COR-L47 (cell line): ENCODE results near the gene CNPY3.
"Not testable (repeated sequence)": the region's sequence is repeated elsewhere in the genome, so short reads cannot be mapped to it uniquely, and the experiment has no call there.

Experiments used
- DNase-seq: peaks from one replicate; lab custom pipeline; 2025; lab: John Stamatoyannopoulos, UW

The CNPY3 gene

GRCh38 chr6:42915732-42916131 lies 13.5 kb upstream of the CNPY3 start, which contains the start of gene PTCRA:
Gene PTCRA (plus strand): TSS chr6:42916053. CDS start chr6:42916070, 17 bp downstream.
- no peak for DNase-seq

- no peak for DNase-seq
Measured at GRCh38 chr6:42916288-42916687, 13.0 kb upstream of the CNPY3 start.

- no peak for DNase-seq
Measured at GRCh38 chr6:42921801-42922200, 7.5 kb upstream of the CNPY3 start.

GRCh38 chr6:42923666-42924065 lies 5.6 kb upstream of the CNPY3 start:
- no peak for DNase-seq

- no peak for DNase-seq
Measured at GRCh38 chr6:42925248-42925857, 3.9 kb upstream of the CNPY3 start.

GRCh38 chr6:42929821-42930360 lies 611 bp downstream of the CNPY3 start:
- no peak for DNase-seq

- DNase-seq = no peak
Measured at GRCh38 chr6:42932412-42932811, 3.1 kb downstream of the CNPY3 start.

- no peak for DNase-seq
Measured at GRCh38 chr6:42933205-42933604, 3.9 kb downstream of the CNPY3 start.

GRCh38 chr6:42935322-42935721 lies 6.0 kb downstream of the CNPY3 start:
- no peak for DNase-seq

- DNase-seq = no peak
Measured at GRCh38 chr6:42936398-42936797, 7.1 kb downstream of the CNPY3 start.

GRCh38 chr6:42937548-42938427 lies 8.5 kb downstream of the CNPY3 start:
- DNase-seq = no peak

GRCh38 chr6:42938428-42938796 lies 9.1 kb downstream of the CNPY3 start:
- no peak for DNase-seq

- no peak for DNase-seq
Measured at GRCh38 chr6:42938987-42939809, 9.9 kb downstream of the CNPY3 start.

- no peak for DNase-seq
Measured at GRCh38 chr6:42939810-42940167, 10.5 kb downstream of the CNPY3 start.

GRCh38 chr6:42940493-42941045 lies 11.3 kb downstream of the CNPY3 start:
- no peak for DNase-seq

GRCh38 chr6:42941356-42941755 lies 12.1 kb downstream of the CNPY3 start:
- not testable (repeated sequence) for DNase-seq

- DNase-seq = no peak
Measured at GRCh38 chr6:42942444-42942843, 13.2 kb downstream of the CNPY3 start.

GRCh38 chr6:42947950-42948349 lies 18.7 kb downstream of the CNPY3 start:
- no peak for DNase-seq

GRCh38 chr6:42952389-42952788 lies 23.1 kb downstream of the CNPY3 start:
- no peak for DNase-seq

- DNase-seq = not testable (repeated sequence)
Measured at GRCh38 chr6:42954405-42954804, 25.1 kb downstream of the CNPY3 start.

GRCh38 chr6:42958125-42958524 lies 28.8 kb downstream of the CNPY3 start:
- no peak for DNase-seq

GRCh38 chr6:42959917-42960242 lies 30.6 kb downstream of the CNPY3 start:
- no peak for DNase-seq
